ENCODE measurements around the gene JAK1. TPM values are rescaled to one million over a fixed set of nuclear protein-coding genes. Genes with fewer than 3 reads are reported as not detected.

Gene JAK1
- total RNA-seq, 1 donor from 2014 or later: 106 TPM

GRCh38 chr1:64893921-64894320, 72.4 kb downstream of the JAK1 start:
- Histone ChIP-seq H3K4me3 (no peak overlapping the region), H3K36me3 (no peaks in the 10 kb centered on the region), H3K27ac (replicated peaks) (peak overlapping the region; percentile 44), H3K9me3 (replicated peaks) (no peaks in the 10 kb centered on the region), H3K4me1 (peaks cover 98% of the 10 kb centered on the region), H3K27me3 (ENCODE audit: low read depth) (no peaks in the 10 kb centered on the region)
- intact Hi-C loops (cut with micrococcal nuclease): loop anchor here (10.0 kb wide), 1 partner anchor 61 kb away; no protein-coding TSS in a partner anchor
- DNase-seq: no peak
- TF ChIP-seq, protein P1, sequence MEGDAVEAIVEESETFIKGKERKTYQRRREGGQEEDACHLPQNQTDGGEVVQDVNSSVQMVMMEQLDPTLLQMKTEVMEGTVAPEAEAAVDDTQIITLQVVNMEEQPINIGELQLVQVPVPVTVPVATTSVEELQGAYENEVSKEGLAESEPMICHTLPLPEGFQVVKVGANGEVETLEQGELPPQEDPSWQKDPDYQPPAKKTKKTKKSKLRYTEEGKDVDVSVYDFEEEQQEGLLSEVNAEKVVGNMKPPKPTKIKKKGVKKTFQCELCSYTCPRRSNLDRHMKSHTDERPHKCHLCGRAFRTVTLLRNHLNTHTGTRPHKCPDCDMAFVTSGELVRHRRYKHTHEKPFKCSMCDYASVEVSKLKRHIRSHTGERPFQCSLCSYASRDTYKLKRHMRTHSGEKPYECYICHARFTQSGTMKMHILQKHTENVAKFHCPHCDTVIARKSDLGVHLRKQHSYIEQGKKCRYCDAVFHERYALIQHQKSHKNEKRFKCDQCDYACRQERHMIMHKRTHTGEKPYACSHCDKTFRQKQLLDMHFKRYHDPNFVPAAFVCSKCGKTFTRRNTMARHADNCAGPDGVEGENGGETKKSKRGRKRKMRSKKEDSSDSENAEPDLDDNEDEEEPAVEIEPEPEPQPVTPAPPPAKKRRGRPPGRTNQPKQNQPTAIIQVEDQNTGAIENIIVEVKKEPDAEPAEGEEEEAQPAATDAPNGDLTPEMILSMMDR (IDR thresholded peaks at IDR 0.05; ENCODE audit: borderline replicate concordance): no peak

GRCh38 chr1:64892576-64893573, 73.5 kb downstream of the JAK1 start:
- Histone ChIP-seq H3K4me3 (no peak overlapping the region), H3K27me3 (ENCODE audit: low read depth) (no peaks in the 10 kb centered on the region), H3K27ac (replicated peaks) (peak overlapping the region; percentile 44), H3K36me3 (no peaks in the 10 kb centered on the region), H3K4me1 (peaks cover 98% of the 10 kb centered on the region), H3K9me3 (replicated peaks) (no peaks in the 10 kb centered on the region)
- TF ChIP-seq, protein P1 (IDR thresholded peaks at IDR 0.05; ENCODE audit: borderline replicate concordance): no peak
- intact Hi-C loops (cut with micrococcal nuclease): loop anchor here (10.0 kb wide), 1 partner anchor 62 kb away; no protein-coding TSS in a partner anchor
- DNase-seq: no peak

- TF ChIP-seq, protein P1 (IDR thresholded peaks at IDR 0.05; ENCODE audit: borderline replicate concordance): no peak
- Histone ChIP-seq H3K9me3 (replicated peaks) (no peaks in the 10 kb centered on the region), H3K4me3 (peak overlapping the region; percentile 37), H3K27me3 (ENCODE audit: low read depth) (no peaks in the 10 kb centered on the region), H3K36me3 (no peaks in the 10 kb centered on the region), H3K4me1 (peaks cover 98% of the 10 kb centered on the region), H3K27ac (replicated peaks) (peak overlapping the region; percentile 70)
- intact Hi-C loops (cut with micrococcal nuclease): loop anchor here (10.0 kb wide), 1 partner anchor 63 kb away; no protein-coding TSS in a partner anchor
- DNase-seq: no peak
Observed at GRCh38 chr1:64891448-64891825, 74.9 kb downstream of the JAK1 start.

GRCh38 chr1:64890699-64891447, 75.5 kb downstream of the JAK1 start:
- H3K4me3 ChIP-seq: peak overlapping the region; percentile 37
- H3K27ac ChIP-seq (replicated peaks): peak overlapping the region; percentile 70
- H3K27me3 ChIP-seq (ENCODE audit: low read depth): no peaks in the 10 kb centered on the region
- TF ChIP-seq, protein P1 (IDR thresholded peaks at IDR 0.05; ENCODE audit: borderline replicate concordance): no peak
- no peaks in the 10 kb centered on the region for H3K9me3 ChIP-seq (replicated peaks)
- intact Hi-C loops (cut with micrococcal nuclease): loop anchor here (10.0 kb wide), 1 partner anchor 64 kb away; no protein-coding TSS in a partner anchor
- DNase-seq: no peak
- H3K4me1 ChIP-seq: peaks cover 92% of the 10 kb centered on the region
- no peaks in the 10 kb centered on the region for H3K36me3 ChIP-seq

DNA sequence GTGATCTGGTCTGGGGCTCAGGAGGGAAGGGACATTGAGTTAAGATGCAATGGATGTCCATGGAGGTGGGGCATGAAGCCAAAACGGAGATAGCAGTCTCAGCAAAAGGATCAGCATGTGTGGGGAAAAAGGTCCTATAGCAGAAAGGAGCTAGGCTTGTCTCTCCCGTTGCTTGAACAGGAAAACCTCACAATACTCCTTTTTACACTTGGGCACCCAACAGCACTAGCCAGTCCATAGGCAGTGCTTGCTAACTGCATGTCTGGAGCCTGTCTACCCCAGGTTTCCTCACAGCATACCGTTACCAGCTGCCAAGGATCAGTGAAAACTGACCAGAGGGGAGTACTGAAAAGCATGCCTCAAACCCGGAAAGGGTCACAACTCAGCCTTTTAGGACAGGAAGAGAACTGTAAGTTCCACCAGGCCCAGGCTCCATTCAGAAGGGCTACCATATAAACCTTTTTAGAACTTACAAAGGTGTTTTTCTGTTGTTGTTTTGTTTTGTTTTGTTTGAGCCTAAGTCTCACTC, 78.6 kb downstream of the JAK1 start:
- Histone ChIP-seq H3K9me3 (replicated peaks) (no peaks in the 10 kb centered on the region), H3K4me3 (no peak overlapping the region), H3K27me3 (ENCODE audit: low read depth) (no peaks in the 10 kb centered on the region), H3K27ac (replicated peaks) (no peak overlapping the region), H3K4me1 (peaks cover 67% of the 10 kb centered on the region), H3K36me3 (peaks cover 22% of the 10 kb centered on the region)
- no peak for DNase-seq
- intact Hi-C loops (cut with micrococcal nuclease): no loop called here
- TF ChIP-seq, protein P1 (IDR thresholded peaks at IDR 0.05; ENCODE audit: borderline replicate concordance): no peak

All from left ventricle myocardium inferior (tissue), 1 donor.